GM21529 (cell line): ENCODE measurements around the gene MAD1L1.
"Not testable (repeated sequence)": the region's sequence is repeated elsewhere in the genome, so short reads cannot be mapped to it uniquely, and the experiment has no call there.

ENCODE experiments used
- ATAC-seq: cut with Tn5 transposase; IDR thresholded peaks from one replicate; pipeline ENCODE4 v1.9.1; 2021; ENCODE audit not compliant: unreplicated experiment

MAD1L1 gene

DNA sequence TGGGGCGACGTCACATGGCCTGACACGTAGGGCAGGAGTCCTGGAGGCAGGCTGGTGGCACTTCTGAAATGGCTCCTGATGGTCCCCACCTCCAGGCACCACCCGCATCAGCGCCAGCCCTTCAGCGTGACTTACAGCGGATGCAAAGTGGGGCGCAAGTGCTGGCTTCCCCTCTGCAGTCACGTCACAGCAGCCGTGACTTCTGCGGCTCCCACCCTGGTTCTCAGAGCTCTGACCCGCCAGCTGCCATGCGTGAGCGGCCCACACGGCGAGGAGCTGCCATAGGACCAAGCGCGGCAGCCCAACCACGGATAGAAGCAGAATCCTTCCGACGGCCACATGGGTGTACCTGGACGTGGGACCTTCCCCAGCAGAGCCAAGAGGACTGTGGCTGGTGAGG is 403.6 kb downstream of the MAD1L1 start:
- no peak for ATAC-seq

DNA sequence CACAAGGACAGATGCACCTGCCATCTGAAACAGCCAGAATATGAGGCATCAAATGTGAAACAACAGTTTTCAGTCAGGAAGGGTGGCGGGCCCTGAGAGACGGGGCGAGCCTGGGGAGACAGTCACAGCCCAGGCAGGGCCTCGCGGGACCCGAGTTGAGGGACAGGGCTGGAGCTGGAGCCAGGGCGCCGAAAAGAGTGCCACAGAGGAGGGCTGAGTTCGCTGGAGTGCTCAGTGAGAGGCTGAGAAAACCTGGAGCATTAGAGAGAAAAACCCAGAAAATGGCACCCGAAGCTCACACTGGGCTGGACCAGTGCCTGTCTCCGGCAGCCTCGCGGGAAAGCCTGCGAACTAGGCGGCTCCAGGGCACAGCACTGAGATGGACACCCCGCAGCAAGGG is 404.6 kb downstream of the MAD1L1 start:
- not testable (repeated sequence) for ATAC-seq

DNA sequence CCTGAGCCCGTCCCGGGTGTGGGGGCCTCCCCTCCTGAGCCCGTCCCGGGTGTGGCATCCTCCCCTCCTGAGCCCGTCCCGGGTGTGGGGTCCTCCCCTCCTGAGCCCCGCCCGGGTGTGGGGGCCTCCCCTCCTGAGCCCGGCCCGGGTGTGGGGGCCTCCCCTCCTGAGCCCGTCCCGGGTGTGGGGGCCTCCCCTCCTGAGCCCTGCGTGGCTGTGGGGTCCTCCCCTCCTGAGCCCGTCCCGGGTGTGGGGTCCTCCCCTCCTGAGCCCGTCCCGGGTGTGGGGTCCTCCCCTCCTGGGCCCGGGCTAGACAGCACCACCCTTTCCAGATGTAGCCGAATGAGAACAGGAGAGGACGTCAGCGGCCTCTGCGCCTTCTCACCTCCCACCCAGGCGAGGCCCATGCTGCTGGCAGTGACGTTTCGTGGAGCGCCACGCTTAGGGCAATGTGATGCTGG is 405.2 kb downstream of the MAD1L1 start:
- not testable (repeated sequence) for ATAC-seq

DNA sequence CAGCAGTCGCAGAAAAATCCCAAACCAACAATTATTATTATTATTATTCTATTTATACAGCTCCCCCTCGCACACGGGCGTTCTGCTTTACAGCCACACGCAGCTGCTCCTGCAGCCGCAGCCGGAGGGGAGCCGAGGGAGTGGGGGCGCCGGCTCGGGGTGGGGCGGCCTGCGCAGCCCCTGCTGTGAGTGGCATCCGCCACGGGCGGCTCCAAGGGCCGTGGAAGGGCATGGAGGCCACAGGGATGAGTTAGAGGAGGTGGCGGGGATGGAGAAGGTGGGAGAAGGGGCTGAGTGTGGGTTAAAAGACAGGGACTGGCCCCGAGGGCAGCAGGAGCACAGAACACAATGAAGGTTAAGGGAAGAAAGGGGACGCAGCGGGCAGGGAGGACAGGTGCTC is 405.8 kb downstream of the MAD1L1 start:
- ATAC-seq = not testable (repeated sequence)

GRCh38 chr7:1825897-1826741 is 406.6 kb downstream of the MAD1L1 start:
- no peak for ATAC-seq

DNA sequence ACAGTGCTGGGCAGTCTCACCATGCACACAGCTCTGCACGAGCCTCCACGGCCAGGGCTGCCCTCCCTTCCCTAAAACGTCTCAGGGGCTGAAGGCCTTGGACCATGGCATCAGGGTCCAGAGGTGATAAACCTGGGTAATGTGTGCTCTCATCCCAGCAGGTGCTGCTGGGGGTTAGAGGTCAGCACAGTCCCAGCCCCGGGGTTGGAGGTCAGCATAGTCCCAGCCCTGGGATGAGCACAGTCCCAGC is 407.2 kb downstream of the MAD1L1 start:
- not testable (repeated sequence) for ATAC-seq

DNA sequence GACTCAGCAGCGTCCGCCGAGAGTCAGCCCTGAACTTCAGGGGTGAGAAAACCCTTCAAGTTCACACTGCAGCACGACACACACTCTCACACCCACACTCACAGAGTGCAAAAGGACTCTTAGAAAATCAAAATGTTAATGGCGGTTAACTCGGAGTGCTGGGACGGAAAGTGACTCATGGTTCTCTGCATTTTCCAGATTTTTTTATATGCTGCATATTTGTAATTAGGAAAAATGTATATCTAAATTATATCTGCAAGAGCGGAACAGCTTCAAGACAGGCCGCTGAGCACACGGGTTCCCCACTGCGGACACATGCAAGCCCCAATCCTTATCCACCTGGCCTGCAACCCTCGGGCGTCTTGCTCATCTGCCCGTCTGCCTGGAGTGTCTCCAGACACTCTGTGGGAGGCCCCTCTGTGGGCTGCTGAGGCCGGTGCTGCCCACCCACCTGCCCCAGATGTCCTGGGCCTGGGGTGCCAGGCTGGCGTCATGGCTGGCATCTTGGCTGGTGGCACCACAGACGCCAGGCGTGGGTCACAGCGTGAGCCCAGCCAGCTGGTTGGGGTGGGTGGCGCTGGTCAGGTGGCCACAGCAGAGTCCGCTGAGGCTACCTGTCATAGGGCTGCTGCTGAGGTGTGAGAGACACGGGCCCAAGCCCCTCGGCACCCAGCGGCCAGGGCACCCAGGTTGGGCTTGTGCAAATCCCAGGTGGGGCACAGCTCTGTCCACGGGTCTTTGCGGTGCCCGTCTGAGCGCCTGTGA is 407.7 kb downstream of the MAD1L1 start:
- ATAC-seq = not testable (repeated sequence)

- not testable (repeated sequence) for ATAC-seq
Measured at GRCh38 chr7:1824151-1824881, 408.4 kb downstream of the MAD1L1 start.

- no peak for ATAC-seq
Measured at GRCh38 chr7:1823376-1824150, 409.2 kb downstream of the MAD1L1 start.

- ATAC-seq = no peak
Measured at GRCh38 chr7:1819259-1819841, 413.4 kb downstream of the MAD1L1 start.

DNA sequence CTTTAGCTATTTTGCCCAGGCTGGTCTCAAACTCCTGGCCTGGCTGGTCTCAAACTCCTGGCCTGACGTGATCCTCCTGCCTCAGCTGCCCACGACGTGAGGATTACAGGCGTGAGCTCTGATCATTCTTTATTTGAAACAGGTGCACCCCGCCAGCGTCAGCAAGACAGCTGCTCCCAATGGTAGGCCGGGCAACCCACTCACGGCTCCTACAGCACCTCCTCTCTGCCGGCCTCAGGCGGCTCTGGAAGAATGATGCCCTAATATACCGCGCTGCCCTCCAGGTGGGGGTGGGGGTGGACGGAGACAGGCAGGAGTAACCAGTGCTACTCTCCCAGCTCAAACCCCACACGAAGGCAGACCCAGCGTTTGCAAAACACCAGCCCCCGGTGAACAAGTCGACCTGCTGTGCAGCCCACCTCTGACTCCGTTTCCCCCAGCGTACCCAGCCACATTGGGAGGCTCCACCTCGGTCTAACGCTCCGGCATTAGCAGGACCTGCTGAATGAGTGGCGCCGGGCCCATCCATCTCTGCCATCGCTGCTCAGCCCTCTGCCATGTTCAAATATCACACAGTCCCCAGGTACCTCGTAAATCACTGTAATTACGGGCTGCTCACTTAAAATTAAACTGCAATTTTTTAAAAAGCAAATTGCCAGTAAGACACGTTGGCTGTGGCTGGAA is 414.0 kb downstream of the MAD1L1 start:
- ATAC-seq = no peak

- ATAC-seq = no peak
Measured at GRCh38 chr7:1817061-1817712, 415.6 kb downstream of the MAD1L1 start.

- ATAC-seq = not testable (repeated sequence)
Measured at GRCh38 chr7:1816451-1816850, 416.3 kb downstream of the MAD1L1 start.

GRCh38 chr7:1815551-1816281 is 417.0 kb downstream of the MAD1L1 start:
- not testable (repeated sequence) for ATAC-seq

GRCh38 chr7:1815051-1815481 is 417.7 kb downstream of the MAD1L1 start:
- ATAC-seq = no peak

DNA sequence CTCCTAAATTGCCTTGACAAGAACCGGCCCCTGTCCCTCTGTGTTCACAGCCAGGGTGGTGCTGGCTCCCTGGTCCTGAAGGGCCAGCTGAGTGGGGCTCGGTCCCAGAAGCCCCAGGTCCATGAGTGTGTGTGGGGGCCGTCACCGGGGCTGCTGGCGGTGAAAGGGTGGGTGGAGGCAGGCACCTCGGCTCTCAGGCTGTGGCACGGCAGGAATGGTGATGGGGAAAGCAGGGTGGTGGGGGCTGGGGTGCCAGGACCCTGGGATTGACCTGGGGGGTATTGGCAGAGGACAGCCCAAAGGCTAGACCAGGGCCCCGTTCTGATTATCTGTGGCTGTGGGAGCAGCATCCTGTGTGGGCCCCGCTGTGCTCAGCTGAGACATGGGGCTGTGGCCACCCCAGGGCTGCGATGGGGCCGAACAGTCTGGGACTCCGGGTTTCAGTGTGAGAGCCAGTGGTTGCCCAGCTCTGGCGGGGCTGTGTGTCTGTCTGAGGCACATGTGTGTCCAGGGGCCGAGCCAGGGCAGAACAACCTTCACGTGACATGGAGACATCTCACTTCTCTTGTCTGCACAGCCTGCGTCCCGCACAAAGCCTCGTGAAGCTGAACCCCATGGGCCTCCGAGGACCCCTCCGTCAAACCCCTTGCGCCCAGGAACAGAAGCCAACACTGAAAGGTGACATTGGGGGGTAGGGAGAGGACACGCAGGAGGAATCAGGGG is 418.5 kb downstream of the MAD1L1 start:
- ATAC-seq = no peak

GRCh38 chr7:1813394-1814088 is 419.2 kb downstream of the MAD1L1 start:
- ATAC-seq = no peak
